Measurements from ENCODE around the gene FGR. TPM values are rescaled to one million over a fixed set of nuclear protein-coding genes. Genes with fewer than 3 reads are reported as not detected.

The FGR gene
- total RNA-seq, 1 donor from 2014 or later = not detected

DNA sequence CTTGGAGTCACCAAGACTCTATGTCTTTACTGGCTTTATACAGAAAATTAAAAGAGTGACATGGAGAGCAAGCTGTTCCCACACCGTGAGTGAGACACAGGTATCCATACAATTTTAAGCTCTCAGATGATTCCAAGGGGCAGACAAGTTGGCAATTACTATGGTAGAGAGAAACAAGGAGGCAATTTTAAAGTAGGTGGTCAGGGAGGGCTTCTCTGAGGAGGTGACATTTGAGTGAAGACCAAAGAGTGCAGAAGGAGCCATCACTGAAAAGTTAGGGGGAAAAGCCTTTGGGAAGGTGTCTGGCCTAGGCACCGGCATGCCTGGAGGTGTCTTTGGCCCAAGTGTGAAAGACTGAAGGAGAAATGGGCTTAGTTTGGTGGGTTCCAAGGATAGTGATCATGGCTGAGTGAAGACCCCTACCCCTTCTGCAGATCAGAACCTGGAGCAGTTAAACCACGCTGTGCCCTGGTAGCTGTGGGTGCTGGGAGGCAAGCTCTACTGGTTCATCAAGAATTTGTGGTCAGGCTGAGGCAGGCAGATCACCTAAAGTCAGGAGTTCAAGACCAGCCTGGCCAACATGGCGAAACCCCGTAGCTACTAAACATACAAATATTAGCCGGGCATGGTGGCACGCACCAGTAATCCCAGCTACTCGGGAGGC lies 26.6 kb upstream of the FGR start:
- Histone ChIP-seq H3K4me3 (ENCODE audit: insufficient read depth, low read depth, low read length) (no peak overlapping the region), H3K36me3 (ENCODE audit: insufficient read depth, low read length) (no peaks in the 10 kb centered on the region), H2AFZ (ENCODE audit: low read depth, low read length) (no peak overlapping the region), H4K20me1 (ENCODE audit: insufficient read depth, low read length) (no peaks in the 10 kb centered on the region), H3K27ac (ENCODE audit: low read depth, low read length) (no peak overlapping the region), H3K27me3 (ENCODE audit: insufficient read depth, low read length) (no peaks in the 10 kb centered on the region), H3K4me1 (ENCODE audit: insufficient read depth, low read length) (peaks cover 19% of the 10 kb centered on the region), H3K9ac (ENCODE audit: low read length) (no peak overlapping the region), H3K79me2 (ENCODE audit: insufficient read depth, low read length) (no peaks in the 10 kb centered on the region), H3K4me2 (ENCODE audit: low read length) (no peak overlapping the region), H3K9me3 (ENCODE audit: insufficient read depth, low read depth, low read length) (no peaks in the 10 kb centered on the region)
- DNase-seq (ENCODE audit: low read depth) (no peak), FAIRE-seq (no peak)
- TF ChIP-seq, protein P1, sequence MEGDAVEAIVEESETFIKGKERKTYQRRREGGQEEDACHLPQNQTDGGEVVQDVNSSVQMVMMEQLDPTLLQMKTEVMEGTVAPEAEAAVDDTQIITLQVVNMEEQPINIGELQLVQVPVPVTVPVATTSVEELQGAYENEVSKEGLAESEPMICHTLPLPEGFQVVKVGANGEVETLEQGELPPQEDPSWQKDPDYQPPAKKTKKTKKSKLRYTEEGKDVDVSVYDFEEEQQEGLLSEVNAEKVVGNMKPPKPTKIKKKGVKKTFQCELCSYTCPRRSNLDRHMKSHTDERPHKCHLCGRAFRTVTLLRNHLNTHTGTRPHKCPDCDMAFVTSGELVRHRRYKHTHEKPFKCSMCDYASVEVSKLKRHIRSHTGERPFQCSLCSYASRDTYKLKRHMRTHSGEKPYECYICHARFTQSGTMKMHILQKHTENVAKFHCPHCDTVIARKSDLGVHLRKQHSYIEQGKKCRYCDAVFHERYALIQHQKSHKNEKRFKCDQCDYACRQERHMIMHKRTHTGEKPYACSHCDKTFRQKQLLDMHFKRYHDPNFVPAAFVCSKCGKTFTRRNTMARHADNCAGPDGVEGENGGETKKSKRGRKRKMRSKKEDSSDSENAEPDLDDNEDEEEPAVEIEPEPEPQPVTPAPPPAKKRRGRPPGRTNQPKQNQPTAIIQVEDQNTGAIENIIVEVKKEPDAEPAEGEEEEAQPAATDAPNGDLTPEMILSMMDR (IDR thresholded peaks at IDR 0.05; ENCODE audit: insufficient read depth, low read depth, low read length) = no peak
- no peak for TF ChIP-seq EZH2 (IDR thresholded peaks at IDR 0.05; ENCODE audit: insufficient read depth, low read length)
- Mint-ChIP-seq H3K27ac (ENCODE audit: unreplicated experiment) (no peak overlapping the region), H3K36me3 (ENCODE audit: low read depth, unreplicated experiment) (peaks cover 10% of the 10 kb centered on the region), H3K27me3 (ENCODE audit: low read depth, unreplicated experiment) (no peaks in the 10 kb centered on the region), H3K4me1 (ENCODE audit: low read depth, unreplicated experiment) (peaks cover 37% of the 10 kb centered on the region), H3K9me3 (ENCODE audit: unreplicated experiment) (no peaks in the 10 kb centered on the region), H3K4me3 (ENCODE audit: unreplicated experiment) (peak overlapping the region; percentile 10)

DNA sequence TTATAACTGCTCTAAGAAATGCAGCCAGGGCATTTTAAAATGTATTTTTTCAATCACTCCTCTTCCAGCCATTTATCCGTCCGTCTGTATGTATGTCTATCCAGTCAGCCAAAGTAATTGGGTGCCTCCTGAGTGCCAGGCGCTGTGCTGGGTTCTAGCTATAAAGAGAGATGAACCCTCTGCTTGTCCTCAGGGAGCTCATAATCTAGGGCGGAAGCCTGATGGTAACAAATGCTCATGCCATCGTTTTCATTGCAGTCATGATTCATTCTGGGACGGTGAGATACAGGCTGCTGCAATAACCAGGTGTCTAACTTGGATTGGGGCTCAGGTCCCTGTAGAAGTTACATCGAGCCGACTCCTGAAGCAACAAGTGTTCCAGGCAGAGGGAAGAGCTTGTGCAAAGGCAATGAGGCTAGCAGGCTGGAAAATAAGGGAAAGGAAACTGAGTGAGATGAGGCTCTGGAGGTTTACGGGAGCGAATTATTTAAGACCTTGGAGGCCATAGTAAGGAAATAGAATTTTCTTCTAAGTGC lies 25.4 kb upstream of the FGR start:
- H3K9ac ChIP-seq (ENCODE audit: low read length) = peak overlapping the region; percentile 5
- no peaks in the 10 kb centered on the region for H3K27me3 ChIP-seq (ENCODE audit: insufficient read depth, low read length)
- H3K27ac Mint-ChIP-seq (ENCODE audit: unreplicated experiment) = peak overlapping the region; percentile 34
- peak overlapping the region; percentile 30 for H3K4me3 ChIP-seq (ENCODE audit: insufficient read depth, low read depth, low read length)
- no peak for TF ChIP-seq EZH2 (IDR thresholded peaks at IDR 0.05; ENCODE audit: insufficient read depth, low read length)
- TF ChIP-seq, protein P1 (IDR thresholded peaks at IDR 0.05; ENCODE audit: insufficient read depth, low read depth, low read length) = no peak
- peak overlapping the region; percentile 63 for H2AFZ ChIP-seq (ENCODE audit: low read depth, low read length)
- no peaks in the 10 kb centered on the region for H3K36me3 ChIP-seq (ENCODE audit: insufficient read depth, low read length)
- FAIRE-seq = no peak
- H3K9me3 Mint-ChIP-seq (ENCODE audit: unreplicated experiment) = no peaks in the 10 kb centered on the region
- H3K27ac ChIP-seq (ENCODE audit: low read depth, low read length) = no peak overlapping the region
- H3K79me2 ChIP-seq (ENCODE audit: insufficient read depth, low read length) = no peaks in the 10 kb centered on the region
- H4K20me1 ChIP-seq (ENCODE audit: insufficient read depth, low read length) = no peaks in the 10 kb centered on the region
- H3K36me3 Mint-ChIP-seq (ENCODE audit: low read depth, unreplicated experiment) = peaks cover 2% of the 10 kb centered on the region
- H3K4me1 ChIP-seq (ENCODE audit: insufficient read depth, low read length) = peaks cover 30% of the 10 kb centered on the region
- no peak for DNase-seq (ENCODE audit: low read depth)
- H3K9me3 ChIP-seq (ENCODE audit: insufficient read depth, low read depth, low read length) = no peaks in the 10 kb centered on the region
- peak overlapping the region; percentile 72 for H3K4me2 ChIP-seq (ENCODE audit: low read length)
- peaks cover 29% of the 10 kb centered on the region for H3K4me1 Mint-ChIP-seq (ENCODE audit: low read depth, unreplicated experiment)
- H3K4me3 Mint-ChIP-seq (ENCODE audit: unreplicated experiment) = peak overlapping the region; percentile 70
- H3K27me3 Mint-ChIP-seq (ENCODE audit: low read depth, unreplicated experiment) = no peaks in the 10 kb centered on the region

All from astrocyte (in vitro differentiated cells and primary cell).